ENCODE results near the gene FAM50B.

FAM50B gene

GRCh38 chr6:3848925-3849605, at the start of gene FAM50B:
FAM50B (plus strand) TSS chr6:3849373; CDS start chr6:3849812, 439 bp downstream.
- peak; percentile 70 for DNase-seq

- DNase-seq: no peak
These were observed 49.5 kb upstream of the FAM50B start for GRCh38 chr6:3799719-3800118.

GRCh38 chr6:3800850-3801591, 48.2 kb upstream of the FAM50B start:
- no peak for DNase-seq

GRCh38 chr6:3801960-3802359, 47.2 kb upstream of the FAM50B start:
- DNase-seq: no peak

GRCh38 chr6:3803627-3804468, 45.3 kb upstream of the FAM50B start:
- DNase-seq: no peak

GRCh38 chr6:3804964-3805363, 44.2 kb upstream of the FAM50B start:
- no peak for DNase-seq

- no peak for DNase-seq
These were observed 43.6 kb upstream of the FAM50B start for GRCh38 chr6:3805448-3806123.

GRCh38 chr6:3806169-3806922, 42.8 kb upstream of the FAM50B start:
- no peak for DNase-seq

GRCh38 chr6:3808199-3808598, 41.0 kb upstream of the FAM50B start:
- no peak for DNase-seq

- DNase-seq: no peak
These were observed 40.2 kb upstream of the FAM50B start for GRCh38 chr6:3808759-3809514.

- no peak for DNase-seq
These were observed 39.7 kb upstream of the FAM50B start for GRCh38 chr6:3809515-3809891.

- no peak for DNase-seq
These were observed 39.2 kb upstream of the FAM50B start for GRCh38 chr6:3809982-3810381.

GRCh38 chr6:3811191-3811590, 38.0 kb upstream of the FAM50B start:
- no peak for DNase-seq

GRCh38 chr6:3812596-3812995, 36.6 kb upstream of the FAM50B start:
- no peak for DNase-seq

- DNase-seq: no peak
These were observed 35.9 kb upstream of the FAM50B start for GRCh38 chr6:3813150-3813780.

- no peak for DNase-seq
These were observed 35.3 kb upstream of the FAM50B start for GRCh38 chr6:3813918-3814317.

- DNase-seq: no peak
These were observed 34.6 kb upstream of the FAM50B start for GRCh38 chr6:3814539-3814938.

- DNase-seq: no peak
These were observed 32.9 kb upstream of the FAM50B start for GRCh38 chr6:3816251-3816650.

GRCh38 chr6:3819161-3820110, 29.7 kb upstream of the FAM50B start:
- no peak for DNase-seq

GRCh38 chr6:3820563-3820962, 28.6 kb upstream of the FAM50B start:
- no peak for DNase-seq

All from DMS 273 treated with DMSO at 0.1 percent for 48 hours (cell line).